Left ventricle myocardium inferior (tissue), 1 donor: ENCODE data around the gene DLG2. TPM values are rescaled to one million over a fixed set of nuclear protein-coding genes. Genes with fewer than 3 reads are reported as not detected.

Experiments used
- DNase-seq: peaks from one replicate; pipeline ENCODE4 v3.0.0-alpha.2; 2020
- H3K27ac ChIP-seq: fragments of 200-600 bp; replicated peaks from 2 replicates; pipeline ENCODE4 v1.8.0; 2021
- H3K27me3 ChIP-seq: fragments of 200-600 bp; 2 replicates; pipeline ENCODE4 v1.8.0; 2021; ENCODE audit warnings: low read depth
- H3K36me3 ChIP-seq: fragments of 200-600 bp; 2 replicates; pipeline ENCODE4 v1.8.0; 2021
- H3K4me1 ChIP-seq: fragments of 200-600 bp; 2 replicates; pipeline ENCODE4 v1.8.0; 2021
- H3K4me3 ChIP-seq: fragments of 200-600 bp; 2 replicates; pipeline ENCODE4 v1.8.0; 2021; ENCODE audit warnings: mild to moderate bottlenecking, moderate library complexity
- H3K9me3 ChIP-seq: fragments of 200-600 bp; replicated peaks from 2 replicates; pipeline ENCODE4 v1.8.0; 2021
- intact Hi-C: fragments of 100-400 bp; cut with micrococcal nuclease; formaldehyde crosslinking; loops from one replicate; pipeline ENCODE4 v1.11.0; 2022
- total RNA-seq: library from RNA; stranded (reverse); fragmentation: NEBNext Ultra II Directional; extraction: Animal tissue kit (Norgen Biotek cat#: 25700); gene quantifications from one replicate; pipeline ENCODE4 v1.2.1, GENCODE V29; 2021
- TF ChIP-seq, protein P1 (sequence below): fragments of 200-600 bp; IDR thresholded peaks from 2 replicates; pipeline ENCODE4 v1.8.0; 2021; ENCODE audit warnings: antibody characterized with exemption, mild to moderate bottlenecking, borderline replicate concordance
- donor health status: DM: no; HTN: yes; CAD: no; lungs with severe emphysema.

Gene DLG2
- total RNA-seq, 1 donor from 2014 or later, result 6.5 TPM

DNA sequence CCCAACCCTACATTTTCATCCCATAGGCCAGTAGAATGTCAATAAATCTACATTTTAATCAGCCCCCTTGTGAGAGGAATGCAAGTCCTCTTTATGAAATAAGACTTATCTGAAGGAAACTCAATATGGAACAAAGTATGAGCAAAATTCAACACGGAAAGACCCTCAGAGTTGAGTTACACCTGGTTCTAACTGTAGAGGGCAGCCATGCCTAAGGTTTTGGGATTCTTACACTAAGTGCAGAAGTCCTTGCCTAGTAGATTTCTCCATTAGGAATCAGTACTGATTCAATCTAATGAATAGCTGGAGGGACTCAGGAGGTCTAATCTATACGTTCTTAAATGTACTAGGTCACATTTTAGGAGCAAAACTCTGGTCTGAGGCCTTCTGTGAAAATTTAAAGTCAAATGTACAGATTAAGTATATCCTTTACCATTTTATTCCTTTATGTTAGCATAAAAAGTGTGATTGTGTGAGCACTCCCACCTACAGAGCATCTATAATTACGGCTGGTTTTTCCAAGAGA lies 904.5 kb downstream of the DLG2 start:
- Histone ChIP-seq H3K27me3 (no peaks in the 10 kb centered on the region), H3K9me3 (no peaks in the 10 kb centered on the region), H3K4me3 (no peak overlapping the region), H3K27ac (no peak overlapping the region), H3K4me1 (peaks cover 18% of the 10 kb centered on the region), H3K36me3 (no peaks in the 10 kb centered on the region)
- TF ChIP-seq, protein P1, sequence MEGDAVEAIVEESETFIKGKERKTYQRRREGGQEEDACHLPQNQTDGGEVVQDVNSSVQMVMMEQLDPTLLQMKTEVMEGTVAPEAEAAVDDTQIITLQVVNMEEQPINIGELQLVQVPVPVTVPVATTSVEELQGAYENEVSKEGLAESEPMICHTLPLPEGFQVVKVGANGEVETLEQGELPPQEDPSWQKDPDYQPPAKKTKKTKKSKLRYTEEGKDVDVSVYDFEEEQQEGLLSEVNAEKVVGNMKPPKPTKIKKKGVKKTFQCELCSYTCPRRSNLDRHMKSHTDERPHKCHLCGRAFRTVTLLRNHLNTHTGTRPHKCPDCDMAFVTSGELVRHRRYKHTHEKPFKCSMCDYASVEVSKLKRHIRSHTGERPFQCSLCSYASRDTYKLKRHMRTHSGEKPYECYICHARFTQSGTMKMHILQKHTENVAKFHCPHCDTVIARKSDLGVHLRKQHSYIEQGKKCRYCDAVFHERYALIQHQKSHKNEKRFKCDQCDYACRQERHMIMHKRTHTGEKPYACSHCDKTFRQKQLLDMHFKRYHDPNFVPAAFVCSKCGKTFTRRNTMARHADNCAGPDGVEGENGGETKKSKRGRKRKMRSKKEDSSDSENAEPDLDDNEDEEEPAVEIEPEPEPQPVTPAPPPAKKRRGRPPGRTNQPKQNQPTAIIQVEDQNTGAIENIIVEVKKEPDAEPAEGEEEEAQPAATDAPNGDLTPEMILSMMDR, result peak; percentile 21
- intact Hi-C loops, result no loop called here
- DNase-seq, result no peak

DNA sequence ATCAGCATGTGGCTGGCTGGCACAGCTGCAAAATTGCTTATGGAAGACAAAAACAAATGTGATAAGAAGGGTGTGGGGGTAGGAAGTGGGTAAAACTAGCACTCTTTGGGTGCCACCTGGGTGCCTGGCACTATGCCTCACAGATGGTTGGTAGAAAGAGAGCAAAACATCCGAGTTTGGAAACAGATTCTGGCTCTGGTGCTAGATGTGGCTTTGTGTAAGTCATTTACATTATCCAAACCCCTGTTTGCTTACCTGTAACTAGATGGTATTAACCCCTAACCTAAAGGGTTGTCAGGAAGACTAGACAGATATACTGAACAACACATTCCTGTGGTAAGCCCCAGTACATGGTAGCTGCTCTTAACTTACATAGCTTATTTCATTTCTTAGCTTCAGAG lies 905.6 kb downstream of the DLG2 start:
- Histone ChIP-seq H3K27ac (no peak overlapping the region), H3K36me3 (no peaks in the 10 kb centered on the region), H3K9me3 (no peaks in the 10 kb centered on the region), H3K4me3 (peak overlapping the region; percentile 72), H3K4me1 (peaks cover 18% of the 10 kb centered on the region), H3K27me3 (no peaks in the 10 kb centered on the region)
- no peak for DNase-seq
- TF ChIP-seq, protein P1, result no peak
- intact Hi-C loops, result no loop called here

DNA sequence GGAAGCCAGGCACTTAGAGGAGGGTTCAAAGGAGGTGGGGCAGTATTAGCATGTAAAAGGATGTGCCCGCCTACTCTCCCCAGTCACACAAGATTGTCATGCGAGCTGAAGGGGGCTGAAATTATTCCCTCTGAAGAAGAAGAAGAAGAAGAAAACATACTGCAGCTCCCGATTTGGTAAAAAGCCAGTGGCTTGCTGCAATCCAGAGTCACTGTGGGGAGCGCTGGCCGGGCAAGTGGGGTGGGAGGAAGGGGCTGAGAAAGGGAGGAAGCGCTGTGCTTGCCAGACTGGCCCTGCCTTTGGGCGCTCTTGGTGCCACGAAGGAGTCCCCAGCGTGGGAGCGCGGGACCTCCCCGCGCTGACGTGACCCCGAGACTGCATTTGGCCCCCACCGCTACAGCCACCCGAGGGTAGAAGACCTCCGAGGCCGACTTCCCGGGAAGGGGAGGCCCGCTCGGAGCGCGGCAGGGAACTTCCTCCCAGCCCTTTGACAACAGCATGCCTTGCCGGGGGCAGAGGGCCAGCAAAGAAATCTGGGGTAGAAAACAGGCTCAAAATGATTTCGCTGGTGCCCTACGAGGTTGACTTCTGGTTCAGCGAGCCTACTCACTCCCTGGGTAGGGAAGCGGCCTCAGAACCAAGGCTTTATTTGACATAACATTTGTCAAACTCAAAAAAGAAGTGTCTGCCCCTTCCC lies 906.3 kb downstream of the DLG2 start:
- Histone ChIP-seq H3K4me3 (peak overlapping the region; percentile 72), H3K36me3 (no peaks in the 10 kb centered on the region), H3K27ac (no peak overlapping the region), H3K4me1 (peaks cover 18% of the 10 kb centered on the region), H3K27me3 (no peaks in the 10 kb centered on the region), H3K9me3 (no peaks in the 10 kb centered on the region)
- DNase-seq, result peak; percentile 22
- TF ChIP-seq, protein P1, result no peak
- intact Hi-C loops, result no loop called here

DNA sequence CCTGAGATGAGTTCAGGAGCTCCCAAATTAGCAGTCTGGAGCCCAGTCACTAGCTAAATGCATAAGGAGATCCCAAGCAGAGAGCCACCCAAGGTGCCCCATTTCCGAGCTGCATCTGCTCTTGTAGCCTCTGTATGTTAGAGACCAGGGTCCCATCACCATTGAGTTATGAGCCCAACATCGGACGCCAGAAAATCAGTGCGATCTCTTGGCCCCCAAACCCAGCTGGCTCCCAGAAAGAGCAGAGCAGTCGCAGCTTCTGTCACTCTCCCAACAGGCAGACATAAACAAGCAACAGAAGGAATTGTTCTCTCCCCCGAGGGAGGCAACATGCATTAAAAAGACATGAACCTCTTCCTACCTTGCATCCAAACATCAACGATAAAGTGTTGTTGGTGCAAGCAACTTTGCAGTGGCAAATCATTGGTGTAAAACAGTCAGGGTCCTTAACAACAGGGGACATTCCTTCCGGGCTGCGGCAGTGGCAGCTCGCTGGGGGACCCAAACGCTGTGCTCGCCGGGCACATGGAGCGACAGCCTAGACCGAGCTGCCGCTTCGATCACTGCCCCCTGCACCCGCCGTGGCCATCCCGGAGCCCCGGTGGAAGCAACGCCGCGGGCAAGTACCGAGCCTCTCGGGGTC lies 907.1 kb downstream of the DLG2 start:
- DNase-seq, result peak; percentile 13
- intact Hi-C loops, result no loop called here

DNA sequence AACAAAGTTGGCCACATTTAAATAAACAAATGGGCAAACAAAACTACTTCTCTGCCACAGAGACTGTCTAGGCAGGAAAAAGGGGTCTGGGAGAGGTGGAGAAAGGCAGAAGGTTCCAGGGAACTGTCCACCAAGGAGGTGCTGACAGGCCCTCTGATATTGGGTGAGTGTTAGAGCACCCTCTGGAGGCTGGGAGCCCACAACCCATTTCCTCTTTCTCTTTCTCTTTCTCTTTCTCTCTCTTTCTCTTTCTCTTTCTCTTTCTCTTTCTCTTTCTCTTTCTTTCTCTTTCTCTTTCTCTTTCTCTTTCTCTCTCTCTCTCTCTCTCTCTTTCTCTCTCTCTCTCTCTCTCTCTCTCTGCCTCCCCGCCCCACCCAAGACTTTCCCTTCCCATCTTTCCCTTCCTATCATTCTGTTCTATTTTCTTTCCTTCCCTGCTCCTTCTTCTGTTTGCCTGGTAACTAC lies 912.8 kb downstream of the DLG2 start:
- Histone ChIP-seq H3K4me1 (no peaks in the 10 kb centered on the region), H3K27ac (no peak overlapping the region), H3K36me3 (no peaks in the 10 kb centered on the region), H3K27me3 (no peaks in the 10 kb centered on the region), H3K4me3 (no peak overlapping the region), H3K9me3 (no peaks in the 10 kb centered on the region)
- intact Hi-C loops, result no loop called here
- TF ChIP-seq, protein P1, result peak; percentile 55
- peak; percentile 29 for DNase-seq

More for the DNA sequence above, 907.1 kb downstream of the DLG2 start:
- peak overlapping the region; percentile 72 for H3K4me3 ChIP-seq
- H3K27ac ChIP-seq, result no peak overlapping the region
- no peaks in the 10 kb centered on the region for H3K9me3 ChIP-seq
- peaks cover 18% of the 10 kb centered on the region for H3K4me1 ChIP-seq
- H3K36me3 ChIP-seq, result no peaks in the 10 kb centered on the region
- TF ChIP-seq, protein P1, result no peak
- H3K27me3 ChIP-seq, result no peaks in the 10 kb centered on the region
